Activated B cell treated with CpG ODN at 0.5 μM for 24 hours (primary cell): ENCODE results near the gene SLC25A6. TPM values are rescaled to one million over a fixed set of nuclear protein-coding genes. Genes with fewer than 3 reads are reported as not detected.
"Not testable (repeated sequence)": the region's sequence is repeated elsewhere in the genome, so short reads cannot be mapped to it uniquely, and the experiment has no call there.

Experiments
- ATAC-seq: fragments of 200-7000 bp; cut with Tn5 transposase; one replicate; pipeline ENCODE4 v1.10.0; 2021; ENCODE audit warnings: low read depth, mild to moderate bottlenecking, moderate library complexity
- CTCF ChIA-PET: fragments of 350-600 bp; sonication (Branson Sonifier 250); formaldehyde crosslinking; loops from one replicate; lab custom pipeline; 2021; ENCODE audit warnings: antibody characterized with exemption; lab: Charles Lee
- POLR2A ChIA-PET: fragments of 350-600 bp; sonication (Branson Sonifier 250); formaldehyde crosslinking; loops from one replicate; lab custom pipeline; 2021; ENCODE audit warnings: antibody characterized with exemption; lab: Charles Lee
- DNase-seq: peaks from one replicate; pipeline ENCODE4 v3.0.0; 2022
- H3K27ac Mint-ChIP-seq: one replicate; pipeline ENCODE4 v1.8.0; 2020; ENCODE audit warnings: mixed read lengths
- H3K27me3 Mint-ChIP-seq: one replicate; pipeline ENCODE4 v1.8.0; 2021; ENCODE audit warnings: mixed read lengths
- H3K36me3 Mint-ChIP-seq: one replicate; pipeline ENCODE4 v1.8.0; 2021; ENCODE audit warnings: low read depth, mixed read lengths
- H3K4me1 Mint-ChIP-seq: one replicate; pipeline ENCODE4 v1.8.0; 2021; ENCODE audit warnings: mixed read lengths
- H3K4me3 Mint-ChIP-seq: one replicate; pipeline ENCODE4 v1.8.0; 2020; ENCODE audit warnings: mild to moderate bottlenecking, mixed read lengths
- H3K9me3 Mint-ChIP-seq: one replicate; pipeline ENCODE4 v1.8.0; 2020; ENCODE audit warnings: mixed read lengths
- intact Hi-C: fragments of 100-400 bp; cut with micrococcal nuclease; formaldehyde crosslinking; loops from one replicate; pipeline ENCODE4 v1.15.1; 2024
- total RNA-seq: library from RNA; stranded (reverse); gene quantifications from 2 replicates; pipeline ENCODE4 v1.2.3, GENCODE V29; 2022
- TF ChIP-seq, protein P1 (sequence below): fragments of 200-600 bp; IDR thresholded peaks from one replicate; pipeline ENCODE4 v1.8.0; 2022; ENCODE audit warnings: antibody characterized with exemption, mild to moderate bottlenecking

The SLC25A6 gene
- total RNA-seq, 1 donor from 2014 or later: 436 TPM

GRCh38 chrX:1412551-1413161, 20.7 kb upstream of the SLC25A6 start:
- H3K27me3 Mint-ChIP-seq: no peaks in the 10 kb centered on the region
- H3K4me3 Mint-ChIP-seq: no peak overlapping the region
- ATAC-seq: no peak
- no peak for DNase-seq
- H3K9me3 Mint-ChIP-seq: no peaks in the 10 kb centered on the region
- TF ChIP-seq, protein P1, sequence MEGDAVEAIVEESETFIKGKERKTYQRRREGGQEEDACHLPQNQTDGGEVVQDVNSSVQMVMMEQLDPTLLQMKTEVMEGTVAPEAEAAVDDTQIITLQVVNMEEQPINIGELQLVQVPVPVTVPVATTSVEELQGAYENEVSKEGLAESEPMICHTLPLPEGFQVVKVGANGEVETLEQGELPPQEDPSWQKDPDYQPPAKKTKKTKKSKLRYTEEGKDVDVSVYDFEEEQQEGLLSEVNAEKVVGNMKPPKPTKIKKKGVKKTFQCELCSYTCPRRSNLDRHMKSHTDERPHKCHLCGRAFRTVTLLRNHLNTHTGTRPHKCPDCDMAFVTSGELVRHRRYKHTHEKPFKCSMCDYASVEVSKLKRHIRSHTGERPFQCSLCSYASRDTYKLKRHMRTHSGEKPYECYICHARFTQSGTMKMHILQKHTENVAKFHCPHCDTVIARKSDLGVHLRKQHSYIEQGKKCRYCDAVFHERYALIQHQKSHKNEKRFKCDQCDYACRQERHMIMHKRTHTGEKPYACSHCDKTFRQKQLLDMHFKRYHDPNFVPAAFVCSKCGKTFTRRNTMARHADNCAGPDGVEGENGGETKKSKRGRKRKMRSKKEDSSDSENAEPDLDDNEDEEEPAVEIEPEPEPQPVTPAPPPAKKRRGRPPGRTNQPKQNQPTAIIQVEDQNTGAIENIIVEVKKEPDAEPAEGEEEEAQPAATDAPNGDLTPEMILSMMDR: no peak
- peaks cover 37% of the 10 kb centered on the region for H3K36me3 Mint-ChIP-seq
- H3K27ac Mint-ChIP-seq: no peak overlapping the region
- intact Hi-C loops: no loop called here
- peaks cover 6% of the 10 kb centered on the region for H3K4me1 Mint-ChIP-seq
- ChIA-PET POLR2A (no interaction called here), CTCF (no interaction called here)

DNA sequence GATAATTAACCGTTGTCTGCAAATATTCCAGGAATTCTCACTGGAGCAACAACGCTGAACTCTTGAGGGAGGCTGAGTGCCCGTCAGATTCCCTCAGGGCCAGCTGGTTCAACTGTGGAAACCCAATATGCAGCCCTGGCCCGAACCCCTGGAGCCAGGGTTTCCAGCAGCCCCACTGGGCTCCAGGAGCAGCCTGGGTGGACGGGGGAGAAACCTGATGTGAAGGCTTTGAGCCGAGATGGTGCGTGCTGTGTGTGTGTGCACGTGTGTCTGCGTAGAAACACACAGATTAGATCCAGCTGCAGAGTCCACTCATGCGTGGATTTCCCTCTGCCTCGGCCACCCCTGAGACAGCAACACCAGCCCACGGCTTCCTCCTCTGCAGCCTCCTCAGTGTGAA, 19.4 kb upstream of the SLC25A6 start:
- CTCF ChIA-PET: no interaction called here
- POLR2A ChIA-PET: no interaction called here
- Mint-ChIP-seq H3K4me3 (no peak overlapping the region), H3K27ac (no peak overlapping the region), H3K9me3 (no peaks in the 10 kb centered on the region), H3K4me1 (peaks cover 6% of the 10 kb centered on the region), H3K36me3 (peaks cover 37% of the 10 kb centered on the region), H3K27me3 (no peaks in the 10 kb centered on the region)
- ATAC-seq: peak; percentile 68
- TF ChIP-seq, protein P1: no peak
- no peak for DNase-seq
- intact Hi-C loops: no loop called here

GRCh38 chrX:1407035-1407434, 15.1 kb upstream of the SLC25A6 start:
- no peak for ATAC-seq
- peaks cover 4% of the 10 kb centered on the region for H3K4me1 Mint-ChIP-seq
- TF ChIP-seq, protein P1: no peak
- no peak overlapping the region for H3K27ac Mint-ChIP-seq
- DNase-seq: no peak
- CTCF ChIA-PET: no interaction called here
- no peaks in the 10 kb centered on the region for H3K9me3 Mint-ChIP-seq
- POLR2A ChIA-PET: no interaction called here
- peaks cover 10% of the 10 kb centered on the region for H3K36me3 Mint-ChIP-seq
- H3K27me3 Mint-ChIP-seq: no peaks in the 10 kb centered on the region
- no peak overlapping the region for H3K4me3 Mint-ChIP-seq
- intact Hi-C loops: no loop called here

- H3K4me1 Mint-ChIP-seq, H3K27me3 Mint-ChIP-seq, H3K9me3 Mint-ChIP-seq, CTCF ChIA-PET, intact Hi-C loops, H3K27ac Mint-ChIP-seq, H3K4me3 Mint-ChIP-seq, ATAC-seq, DNase-seq, POLR2A ChIA-PET, H3K36me3 Mint-ChIP-seq: not testable (repeated sequence)
These were observed 13.9 kb upstream of the SLC25A6 start for GRCh38 chrX:1405769-1406168.

DNA sequence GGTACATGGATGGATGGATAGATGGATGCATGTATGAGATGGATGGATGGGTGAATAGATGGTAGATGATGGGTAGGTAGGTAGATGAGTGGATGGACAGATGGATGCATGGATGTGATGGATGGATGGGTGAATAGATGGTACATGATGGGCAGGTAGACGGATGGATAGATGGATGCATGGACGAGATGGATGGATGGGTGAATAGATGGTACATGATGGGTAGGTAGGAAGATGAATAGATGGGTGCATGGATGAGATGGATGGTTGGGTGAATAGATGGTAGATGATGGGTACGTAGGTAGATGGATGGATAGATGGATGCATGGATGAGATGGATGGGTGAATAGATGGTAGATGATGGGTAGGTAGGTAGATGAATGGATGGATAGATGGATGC, 12.0 kb upstream of the SLC25A6 start:
- ATAC-seq, H3K9me3 Mint-ChIP-seq, H3K4me1 Mint-ChIP-seq, H3K27ac Mint-ChIP-seq, H3K4me3 Mint-ChIP-seq, CTCF ChIA-PET, H3K36me3 Mint-ChIP-seq, intact Hi-C loops, DNase-seq, H3K27me3 Mint-ChIP-seq, POLR2A ChIA-PET: not testable (repeated sequence)

DNA sequence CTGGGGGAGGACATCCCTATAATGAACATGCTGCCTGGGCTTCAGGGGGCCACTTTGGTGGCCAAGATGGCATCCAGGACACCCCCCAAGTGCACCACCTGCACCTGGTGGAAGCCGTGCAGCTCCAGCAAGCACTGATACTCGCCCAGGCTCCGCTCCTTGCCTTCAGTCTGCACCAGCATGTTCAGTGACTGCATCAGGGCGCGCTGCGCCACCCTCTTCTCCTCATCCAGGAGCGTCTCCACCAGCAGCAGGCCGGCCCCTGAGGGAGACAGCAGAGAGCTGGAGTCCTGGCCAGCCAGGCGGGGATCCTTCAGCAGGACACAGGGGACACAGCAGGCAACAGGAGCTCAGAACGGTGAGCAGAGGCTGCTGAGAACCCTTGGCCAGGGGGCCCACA, 11.3 kb upstream of the SLC25A6 start:
- Mint-ChIP-seq H3K27ac (no peak overlapping the region), H3K36me3 (peaks cover 11% of the 10 kb centered on the region), H3K9me3 (no peaks in the 10 kb centered on the region), H3K4me1 (no peaks in the 10 kb centered on the region), H3K4me3 (no peak overlapping the region), H3K27me3 (no peaks in the 10 kb centered on the region)
- DNase-seq: no peak
- ATAC-seq: no peak
- intact Hi-C loops: no loop called here
- ChIA-PET POLR2A (no interaction called here), CTCF (no interaction called here)
- TF ChIP-seq, protein P1: no peak
